Activated CD4-positive, alpha-beta T cell treated with anti-CD3 and anti-CD28 coated beads for 36 hours (primary cell): Measurements from ENCODE around the gene SLCO3A1. TPM values are rescaled to one million over a fixed set of nuclear protein-coding genes. Genes with fewer than 3 reads are reported as not detected.

Experiments
- ATAC-seq: fragments of 200-7000 bp; cut with Tn5 transposase; one replicate; pipeline ENCODE4 v1.10.0; 2021; ENCODE audit warnings: mild to moderate bottlenecking, moderate library complexity
- CTCF ChIA-PET: fragments of 350-600 bp; sonication (Branson Sonifier 250); formaldehyde crosslinking; loops from one replicate; lab custom pipeline; 2021; ENCODE audit warnings: antibody characterized with exemption; lab: Charles Lee
- POLR2A ChIA-PET: fragments of 350-600 bp; sonication (Branson Sonifier 250); formaldehyde crosslinking; loops from one replicate; lab custom pipeline; 2021; ENCODE audit warnings: antibody characterized with exemption, inconsistent platforms; lab: Charles Lee
- DNase-seq: peaks from one replicate; pipeline ENCODE4 v3.0.0-alpha.2; 2020
- H3K27ac Mint-ChIP-seq: one replicate; pipeline ENCODE4 v1.8.0; 2021; ENCODE audit warnings: mixed read lengths
- H3K27me3 Mint-ChIP-seq: one replicate; pipeline ENCODE4 v1.8.0; 2021; ENCODE audit warnings: mixed read lengths
- H3K36me3 Mint-ChIP-seq: one replicate; pipeline ENCODE4 v1.8.0; 2021; ENCODE audit warnings: low read depth, mixed read lengths
- H3K4me1 Mint-ChIP-seq: one replicate; pipeline ENCODE4 v1.8.0; 2021; ENCODE audit warnings: mixed read lengths
- H3K4me3 Mint-ChIP-seq: one replicate; pipeline ENCODE4 v1.8.0; 2021; ENCODE audit warnings: mild to moderate bottlenecking, moderate library complexity, mixed read lengths
- H3K9me3 Mint-ChIP-seq: one replicate; pipeline ENCODE4 v1.8.0; 2021; ENCODE audit warnings: low read depth, mixed read lengths
- intact Hi-C, 2 experiments: fragments of 100-400 bp; cut with DNase I in 1 of 2; cut with micrococcal nuclease in 1 of 2; formaldehyde crosslinking; loops; one replicate each; pipeline versions ENCODE4 v1.14.2 to v1.15.1; 2022 to 2024; cut with DNase I, micrococcal nuclease
- total RNA-seq, 2 experiments: library from RNA; stranded (reverse); gene quantifications; one replicate each; pipeline ENCODE4 v1.2.3, GENCODE V29; 2021

The SLCO3A1 gene
- total RNA-seq, 2 experiments from 2014 or later = 5.6 to 5.8 TPM

DNA sequence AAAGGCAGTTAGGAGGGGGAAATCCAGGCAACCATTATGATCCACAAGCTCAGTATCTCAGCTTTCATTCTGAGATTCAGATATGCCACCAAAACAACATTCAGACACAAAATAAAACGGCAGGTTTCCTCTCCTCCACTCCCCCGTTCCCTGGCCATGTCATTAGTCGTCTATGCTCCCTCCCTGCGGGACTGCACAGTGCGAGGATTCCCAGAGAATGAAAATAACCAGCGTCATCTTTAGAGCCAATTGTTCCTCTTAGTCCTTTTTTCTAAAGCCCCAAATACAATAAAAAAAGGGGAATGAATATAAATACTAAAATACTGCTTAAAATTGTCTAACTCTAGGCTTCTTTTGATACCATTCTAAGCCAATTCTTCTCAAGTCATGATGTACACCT, 7.8 kb upstream of the SLCO3A1 start:
- CTCF ChIA-PET = no interaction called here
- no peak overlapping the region for H3K4me3 Mint-ChIP-seq
- H3K4me1 Mint-ChIP-seq = peaks cover 10% of the 10 kb centered on the region
- no peak for ATAC-seq
- no peak for DNase-seq
- intact Hi-C loops = no loop called here
- no peak overlapping the region for H3K27ac Mint-ChIP-seq
- H3K36me3 Mint-ChIP-seq = no peaks in the 10 kb centered on the region
- peaks cover 2% of the 10 kb centered on the region for H3K9me3 Mint-ChIP-seq
- peaks cover 8% of the 10 kb centered on the region for H3K27me3 Mint-ChIP-seq
- POLR2A ChIA-PET = no interaction called here

DNA sequence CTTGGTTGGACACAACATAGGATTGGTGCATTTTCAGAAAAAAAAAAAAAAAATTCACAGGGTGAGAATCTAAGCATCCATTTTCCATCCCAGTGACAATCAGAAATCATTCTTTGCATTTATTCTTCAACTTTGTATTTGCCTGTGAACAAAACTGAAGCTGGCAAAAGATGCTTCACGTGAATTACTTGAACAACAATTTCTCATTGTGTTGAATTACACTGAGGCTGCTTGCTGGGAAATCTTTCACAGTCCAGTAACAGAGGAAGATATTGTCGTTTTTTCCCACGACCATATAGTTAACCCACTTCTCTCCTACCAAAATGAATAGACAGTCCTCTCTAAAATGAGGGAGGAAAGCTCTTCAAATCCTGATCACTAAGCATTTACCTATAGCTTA, 4.3 kb upstream of the SLCO3A1 start:
- no peaks in the 10 kb centered on the region for H3K36me3 Mint-ChIP-seq
- intact Hi-C loops = loop anchor here (1.0 kb wide), 1 partner anchor 228 kb away; no protein-coding TSS in a partner anchor
- CTCF ChIA-PET = interaction anchor here (0.6 to 6.8 kb wide), 16 partner anchors 11 to 234 kb away, joined by 3 to 36 read pairs (median 4); no protein-coding TSS in a partner anchor
- H3K4me3 Mint-ChIP-seq = peak overlapping the region; percentile 33
- H3K4me1 Mint-ChIP-seq = peaks cover 20% of the 10 kb centered on the region
- H3K27ac Mint-ChIP-seq = no peak overlapping the region
- H3K27me3 Mint-ChIP-seq = peaks cover 3% of the 10 kb centered on the region
- no peak for ATAC-seq
- no peaks in the 10 kb centered on the region for H3K9me3 Mint-ChIP-seq
- no peak for DNase-seq
- POLR2A ChIA-PET = interaction anchor here (0.6 kb wide), 1 partner anchor 106 kb away, joined by 3 read pairs; no protein-coding TSS in a partner anchor

DNA sequence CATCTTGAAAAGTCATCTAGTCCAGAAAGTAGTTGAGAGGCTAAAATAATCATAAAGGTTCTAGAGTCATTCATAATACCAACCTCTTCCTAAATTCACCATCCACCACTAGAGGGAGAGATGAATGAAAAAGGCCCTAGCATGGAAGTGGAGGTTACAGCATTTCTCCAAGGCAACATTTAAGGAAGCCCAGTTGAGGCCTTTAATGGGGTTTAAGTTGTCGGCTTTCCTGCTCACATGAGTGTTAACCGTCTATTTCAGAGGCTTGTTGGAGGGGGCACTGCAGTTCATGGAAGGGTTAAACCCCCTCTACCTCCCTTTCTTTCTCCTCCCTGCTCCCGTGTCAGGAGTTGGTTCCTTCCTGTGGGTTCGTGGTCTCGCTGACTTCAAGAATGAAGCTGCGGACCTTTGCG, 3.8 kb upstream of the SLCO3A1 start:
- Mint-ChIP-seq H3K4me1 (peaks cover 24% of the 10 kb centered on the region), H3K27me3 (peaks cover 2% of the 10 kb centered on the region), H3K9me3 (no peaks in the 10 kb centered on the region), H3K4me3 (peak overlapping the region; percentile 44), H3K27ac (no peak overlapping the region), H3K36me3 (no peaks in the 10 kb centered on the region)
- intact Hi-C loops = loop anchor here (1.0 to 10.0 kb wide), 6 partner anchors 228 to 1165 kb away; partner anchors contain the start of gene CHD2 (in 1 of the 2)
- DNase-seq (no peak), ATAC-seq (no peak)
- POLR2A ChIA-PET = interaction anchor here (0.6 kb wide), 1 partner anchor 106 kb away, joined by 3 read pairs; no protein-coding TSS in a partner anchor
- CTCF ChIA-PET = interaction anchor here (0.6 to 6.8 kb wide), 21 partner anchors 10 to 458 kb away, joined by 3 to 36 read pairs (median 3); no protein-coding TSS in a partner anchor

DNA sequence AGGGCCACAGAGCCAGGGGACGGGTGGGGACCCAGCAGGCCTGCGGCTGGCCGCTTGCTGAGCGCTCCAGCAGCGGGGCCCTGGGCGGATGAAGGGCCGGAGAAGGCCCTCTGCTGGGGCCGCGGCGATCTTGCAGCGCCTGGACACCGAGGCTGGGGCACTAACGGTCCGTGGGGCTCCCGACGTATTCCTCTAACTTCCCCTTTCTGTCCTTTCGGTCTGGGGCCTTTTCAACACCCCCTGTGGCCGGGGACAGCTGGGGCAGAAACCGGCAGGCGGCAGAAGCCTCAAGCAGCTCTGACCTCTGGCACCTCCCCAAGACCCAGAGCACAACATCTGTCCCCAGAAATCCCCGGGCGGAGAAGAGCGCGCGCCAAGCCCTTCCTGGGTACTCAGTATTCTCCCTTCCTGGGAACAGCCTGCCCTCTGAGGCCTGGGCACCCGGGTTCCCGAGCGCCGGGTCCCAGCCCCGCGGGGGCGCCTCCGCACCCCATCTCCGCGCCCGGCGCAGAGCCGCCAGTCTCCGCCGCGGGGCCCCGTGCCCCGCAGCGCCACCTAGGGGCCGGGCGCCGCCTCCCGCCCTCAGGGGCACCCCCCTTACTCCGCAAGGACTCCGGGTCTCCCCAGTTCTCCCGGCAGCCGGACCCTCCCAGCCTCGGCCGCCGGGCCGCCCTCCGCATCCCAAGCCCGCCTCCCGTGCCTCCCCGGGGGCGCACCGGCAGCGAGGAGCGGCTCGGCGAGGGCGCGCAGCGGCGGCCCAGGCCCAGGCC, 582 bp upstream of the SLCO3A1 start:
- ATAC-seq = peak; percentile 68
- peak; percentile 82 for DNase-seq
- intact Hi-C loops = loop anchor here (1.0 to 10.0 kb wide), 10 partner anchors 147 to 1162 kb away; partner anchors contain the start of gene CHD2 (in 1 of the 2)
- ChIA-PET POLR2A (no interaction called here), CTCF (interaction anchor here (0.6 to 6.8 kb wide), 10 partner anchors 9 to 377 kb away, joined by 3 to 36 read pairs (median 4); no protein-coding TSS in a partner anchor)
- H3K27ac Mint-ChIP-seq = peak overlapping the region; percentile 88
- no peaks in the 10 kb centered on the region for H3K36me3 Mint-ChIP-seq
- peak overlapping the region; percentile 74 for H3K4me3 Mint-ChIP-seq
- peaks cover 55% of the 10 kb centered on the region for H3K4me1 Mint-ChIP-seq
- no peaks in the 10 kb centered on the region for H3K9me3 Mint-ChIP-seq
- H3K27me3 Mint-ChIP-seq = peaks cover 3% of the 10 kb centered on the region

DNA sequence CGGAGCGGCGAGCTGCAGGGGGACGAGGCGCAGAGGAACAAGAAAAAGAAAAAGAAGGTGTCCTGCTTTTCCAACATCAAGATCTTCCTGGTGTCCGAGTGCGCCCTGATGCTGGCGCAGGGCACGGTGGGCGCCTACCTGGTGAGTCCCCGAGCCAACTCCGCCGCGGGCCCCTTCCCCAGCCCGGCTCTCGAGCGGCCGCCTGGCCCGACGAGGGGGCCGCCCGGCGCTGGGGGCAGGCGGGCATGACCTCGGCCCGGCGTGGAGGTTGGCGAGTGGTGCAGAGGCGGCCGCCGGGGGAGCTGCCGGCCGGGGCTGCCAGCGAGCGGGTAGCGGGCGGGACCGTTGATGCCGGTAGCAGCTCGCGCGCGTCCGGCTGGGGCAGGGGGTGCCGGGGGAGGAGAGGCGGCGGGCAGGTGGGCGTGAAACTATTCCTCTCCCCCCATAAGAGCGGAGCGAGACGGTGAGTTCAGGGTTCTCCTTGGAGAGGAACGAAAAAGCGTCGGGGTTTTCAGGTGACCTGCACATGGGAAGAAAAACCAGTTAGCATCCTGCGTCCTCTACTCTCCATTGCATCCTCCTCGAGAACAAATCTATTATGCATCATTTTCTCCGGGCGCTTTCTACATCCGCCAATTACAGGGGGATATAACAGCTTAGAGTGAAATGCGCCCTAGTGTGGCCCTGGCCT, 585 bp downstream of the SLCO3A1 start:
- peak; percentile 66 for DNase-seq
- Mint-ChIP-seq H3K36me3 (no peaks in the 10 kb centered on the region), H3K4me1 (peaks cover 67% of the 10 kb centered on the region), H3K9me3 (no peaks in the 10 kb centered on the region), H3K27ac (no peak overlapping the region), H3K27me3 (peaks cover 3% of the 10 kb centered on the region), H3K4me3 (peak overlapping the region; percentile 74)
- ChIA-PET POLR2A (no interaction called here), CTCF (interaction anchor here (0.6 to 6.8 kb wide), 12 partner anchors 9 to 224 kb away, joined by 3 to 36 read pairs (median 4); no protein-coding TSS in a partner anchor)
- peak; percentile 21 for ATAC-seq
- intact Hi-C loops = loop anchor here (1.0 to 10.0 kb wide), 12 partner anchors 89 to 1161 kb away; partner anchors contain the start of gene CHD2 (in 1 of the 2)

DNA sequence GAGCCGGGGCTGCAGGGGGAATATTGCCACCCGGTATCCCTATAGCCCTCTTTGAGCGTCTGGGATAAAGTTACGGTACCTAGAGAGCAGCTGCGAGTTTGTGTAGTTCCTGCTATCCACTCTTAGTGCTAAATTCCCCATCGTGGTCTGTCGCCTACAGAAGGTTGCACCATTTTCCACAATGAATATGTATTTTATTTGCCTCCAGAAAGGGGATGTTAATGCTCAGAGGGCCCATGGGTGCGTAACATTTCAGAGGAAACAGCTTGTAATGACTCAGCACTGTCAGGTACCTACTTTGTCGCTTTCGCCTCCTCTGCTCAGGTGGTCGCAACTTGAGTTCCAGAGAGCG, 1.1 kb downstream of the SLCO3A1 start:
- intact Hi-C loops = loop anchor here in 1 of 2 experiments (1.0 to 10.0 kb wide), 7 partner anchors 88 to 1160 kb away; partner anchors contain the start of gene CHD2
- H3K27me3 Mint-ChIP-seq = peaks cover 3% of the 10 kb centered on the region
- no peaks in the 10 kb centered on the region for H3K36me3 Mint-ChIP-seq
- ATAC-seq (no peak), DNase-seq (peak; percentile 56)
- ChIA-PET CTCF (interaction anchor here (0.7 to 2.3 kb wide), 9 partner anchors 8 to 224 kb away, joined by 3 to 7 read pairs (median 4); no protein-coding TSS in a partner anchor), POLR2A (no interaction called here)
- peaks cover 66% of the 10 kb centered on the region for H3K4me1 Mint-ChIP-seq
- no peaks in the 10 kb centered on the region for H3K9me3 Mint-ChIP-seq
- no peak overlapping the region for H3K27ac Mint-ChIP-seq
- H3K4me3 Mint-ChIP-seq = peak overlapping the region; percentile 74

DNA sequence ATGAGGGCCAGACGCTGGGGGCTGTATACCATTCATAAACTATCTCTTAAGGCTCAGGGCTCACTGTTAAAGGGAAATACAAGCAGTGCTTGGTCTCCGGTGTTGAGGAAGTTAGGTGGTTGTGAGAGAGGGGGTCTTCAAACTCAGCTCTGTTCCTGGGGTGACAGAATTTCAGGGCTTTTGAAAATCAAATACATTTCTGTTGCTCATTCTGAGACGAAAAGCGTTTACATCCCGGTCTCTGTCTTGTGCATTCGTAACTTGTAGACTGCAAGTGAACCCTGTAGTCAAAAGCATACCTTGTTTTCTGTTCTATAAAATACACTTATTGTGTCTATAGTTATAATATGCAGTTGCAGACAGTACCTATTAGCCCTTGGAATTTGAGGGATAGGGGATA, 1.7 kb downstream of the SLCO3A1 start:
- POLR2A ChIA-PET = interaction anchor here (0.5 kb wide), 1 partner anchor 86 kb away, joined by 4 read pairs; no protein-coding TSS in a partner anchor
- H3K27ac Mint-ChIP-seq = peak overlapping the region; percentile 4

DNA sequence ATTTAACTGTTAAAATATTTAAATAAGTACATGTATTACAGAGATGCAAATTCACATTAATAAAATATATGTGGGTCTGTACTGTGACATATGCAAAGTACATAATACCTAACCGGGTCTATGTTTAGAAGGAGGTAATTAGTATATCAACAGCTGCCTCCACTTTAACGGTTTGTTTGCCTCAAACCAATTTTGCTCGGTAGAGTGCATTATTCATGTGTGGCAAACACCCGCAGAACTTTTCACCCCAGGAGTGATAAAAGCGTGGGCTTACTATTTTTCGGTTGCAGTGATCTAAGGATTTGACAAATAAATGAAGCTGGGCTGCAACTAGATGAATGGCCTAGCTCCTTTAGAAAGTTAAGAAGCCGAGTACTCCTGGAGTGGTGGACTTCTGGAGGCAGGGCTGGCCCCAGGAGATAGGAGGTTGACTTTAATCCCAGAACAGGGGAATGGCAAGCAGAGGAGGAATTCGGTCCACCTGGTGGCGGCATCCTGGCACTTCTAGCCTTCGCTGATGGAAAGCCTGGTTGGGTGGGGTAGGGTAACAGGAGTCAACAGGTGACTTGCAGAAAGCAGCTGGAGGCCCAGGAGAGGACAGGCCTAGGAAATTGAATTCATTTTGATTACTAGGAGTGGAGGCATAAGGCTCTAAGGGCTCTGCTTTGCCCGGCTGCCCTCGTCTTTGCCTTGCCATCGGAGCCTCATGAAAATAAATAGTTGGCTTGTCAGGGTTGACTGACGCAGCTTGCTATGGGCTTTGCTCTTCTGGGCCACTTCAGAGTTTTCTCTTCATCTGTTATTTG, 2.4 kb downstream of the SLCO3A1 start:
- H3K36me3 Mint-ChIP-seq = no peaks in the 10 kb centered on the region
- H3K27me3 Mint-ChIP-seq = peaks cover 3% of the 10 kb centered on the region
- intact Hi-C loops = loop anchor here (2.0 to 10.0 kb wide), 7 partner anchors 87 to 1159 kb away; partner anchors contain the start of gene CHD2 (in 1 of the 2)
- no peak for ATAC-seq
- H3K9me3 Mint-ChIP-seq = no peaks in the 10 kb centered on the region
- POLR2A ChIA-PET = interaction anchor here (0.5 kb wide), 1 partner anchor 86 kb away, joined by 4 read pairs; no protein-coding TSS in a partner anchor
- no peak overlapping the region for H3K27ac Mint-ChIP-seq
- DNase-seq = peak; percentile 41
- CTCF ChIA-PET = interaction anchor here (2.3 kb wide), 1 partner anchor 222 kb away, joined by 7 read pairs; no protein-coding TSS in a partner anchor
- H3K4me1 Mint-ChIP-seq = peaks cover 69% of the 10 kb centered on the region
- no peak overlapping the region for H3K4me3 Mint-ChIP-seq

More for the DNA sequence above, 1.7 kb downstream of the SLCO3A1 start:
- intact Hi-C loops = loop anchor here (2.0 to 10.0 kb wide), 7 partner anchors 88 to 1160 kb away; partner anchors contain the start of gene CHD2 (in 1 of the 2)
- Mint-ChIP-seq H3K36me3 (no peaks in the 10 kb centered on the region), H3K4me3 (no peak overlapping the region), H3K9me3 (no peaks in the 10 kb centered on the region), H3K27me3 (peaks cover 3% of the 10 kb centered on the region), H3K4me1 (peaks cover 67% of the 10 kb centered on the region)
- ATAC-seq (no peak), DNase-seq (no peak)
- CTCF ChIA-PET = interaction anchor here (0.7 to 2.3 kb wide), 2 partner anchors 14 to 223 kb away, joined by 4 to 7 read pairs; no protein-coding TSS in a partner anchor

DNA sequence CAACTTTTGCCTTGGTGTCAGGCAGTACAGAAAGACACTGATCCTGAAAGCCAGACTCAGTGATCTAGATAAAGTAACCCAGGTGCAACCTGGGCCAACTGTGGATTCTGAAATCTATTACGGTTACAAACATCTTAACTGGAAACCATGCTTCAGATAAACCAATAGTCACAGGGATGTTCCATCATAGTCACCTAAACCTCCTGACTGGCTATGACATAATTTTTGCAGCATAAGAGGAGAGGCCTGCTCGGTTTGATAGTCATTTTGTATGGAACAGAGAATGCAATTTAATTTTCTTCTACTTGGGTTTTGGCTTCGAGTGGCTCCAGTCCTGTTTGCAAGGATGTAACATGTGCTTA, 3.7 kb downstream of the SLCO3A1 start:
- Mint-ChIP-seq H3K4me3 (no peak overlapping the region), H3K27ac (peak overlapping the region; percentile 49), H3K9me3 (no peaks in the 10 kb centered on the region), H3K4me1 (peaks cover 69% of the 10 kb centered on the region), H3K27me3 (peaks cover 3% of the 10 kb centered on the region), H3K36me3 (no peaks in the 10 kb centered on the region)
- peak; percentile 18 for ATAC-seq
- POLR2A ChIA-PET = no interaction called here
- CTCF ChIA-PET = no interaction called here
- intact Hi-C loops = loop anchor here (1.0 to 10.0 kb wide), 10 partner anchors 86 to 1158 kb away; partner anchors contain the start of gene CHD2 (in 1 of the 2)
- DNase-seq = peak; percentile 13

DNA sequence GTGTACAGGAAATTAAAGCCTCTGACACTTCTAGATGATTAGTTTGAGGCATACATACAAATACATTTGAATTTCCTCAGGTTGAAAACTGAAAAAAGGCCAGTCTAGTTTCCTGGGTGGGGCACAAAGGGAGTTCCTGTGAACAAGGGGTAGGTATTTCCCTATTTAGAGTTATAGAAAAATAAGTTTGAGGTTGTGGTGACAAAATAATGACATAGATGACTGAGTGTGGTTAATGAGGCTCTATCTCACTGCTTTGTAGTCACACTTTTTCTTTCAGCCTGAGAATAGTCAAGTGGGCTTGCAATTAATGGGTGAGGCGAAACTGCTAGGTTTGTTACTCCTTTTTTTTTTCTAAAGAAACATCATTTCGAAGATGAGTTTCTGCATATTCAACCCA, 4.3 kb downstream of the SLCO3A1 start:
- ChIA-PET CTCF (interaction anchor here (1.1 to 1.2 kb wide), 3 partner anchors 10 to 151 kb away, joined by 3 to 4 read pairs (median 3); no protein-coding TSS in a partner anchor), POLR2A (no interaction called here)
- peak; percentile 27 for ATAC-seq
- intact Hi-C loops = loop anchor here (1.0 to 10.0 kb wide), 10 partner anchors 85 to 1157 kb away; partner anchors contain the start of gene CHD2 (in 1 of the 2)
- H3K4me1 Mint-ChIP-seq = peaks cover 71% of the 10 kb centered on the region
- H3K27me3 Mint-ChIP-seq = peaks cover 3% of the 10 kb centered on the region
- H3K36me3 Mint-ChIP-seq = no peaks in the 10 kb centered on the region
- H3K9me3 Mint-ChIP-seq = no peaks in the 10 kb centered on the region
- H3K27ac Mint-ChIP-seq = peak overlapping the region; percentile 49
- peak; percentile 43 for DNase-seq
- H3K4me3 Mint-ChIP-seq = no peak overlapping the region
